H9 (cell line): ENCODE measurements around the gene MROH7. TPM values are rescaled to one million over a fixed set of nuclear protein-coding genes. Genes with fewer than 3 reads are reported as not detected.

ENCODE experiments used
- DNase-seq: peaks from one replicate; pipeline ENCODE4 v3.0.0-alpha.2; 2017
- H2AFZ ChIP-seq: one replicate; pipeline ENCODE4 v1.6.1; 2013; ENCODE audit warnings: mild to moderate bottlenecking, low read length, control low read depth, moderate library complexity
- H2AK5ac ChIP-seq: 2 replicates; pipeline ENCODE4 v1.6.1; 2013; ENCODE audit warnings: low read length, control low read depth, mixed read lengths; ENCODE audit not compliant: insufficient read length
- H2BK120ac ChIP-seq: one replicate; pipeline ENCODE4 v1.6.1; 2013; ENCODE audit warnings: low read depth, mild to moderate bottlenecking, low read length, control low read depth, inconsistent platforms; ENCODE audit not compliant: poor library complexity, severe bottlenecking
- H2BK12ac ChIP-seq: 2 replicates; pipeline ENCODE4 v1.6.1; 2013; ENCODE audit warnings: low read length, control low read depth, mixed read lengths, low read depth; ENCODE audit not compliant: insufficient read length
- H2BK15ac ChIP-seq: 2 replicates; pipeline ENCODE4 v1.6.1; 2013; ENCODE audit warnings: low read depth, low read length, control low read depth
- H2BK20ac ChIP-seq: one replicate; pipeline ENCODE4 v1.6.1; 2013; ENCODE audit warnings: low read depth, mild to moderate bottlenecking, low read length, control low read depth, inconsistent platforms; ENCODE audit not compliant: poor library complexity, severe bottlenecking
- H2BK5ac ChIP-seq: 2 replicates; pipeline ENCODE4 v1.6.1; 2013; ENCODE audit warnings: low read length, control low read depth, mixed read lengths; ENCODE audit not compliant: insufficient read length
- H3K14ac ChIP-seq: 2 replicates; pipeline ENCODE4 v1.6.1; 2013; ENCODE audit warnings: low read length, control low read depth; ENCODE audit not compliant: insufficient read depth
- H3K18ac ChIP-seq: 2 replicates; pipeline ENCODE4 v1.6.1; 2013; ENCODE audit warnings: low read depth, mild to moderate bottlenecking, mixed read lengths, low read length, control low read depth; ENCODE audit not compliant: insufficient read length
- H3K23ac ChIP-seq: 2 replicates; pipeline ENCODE4 v1.6.1; 2013; ENCODE audit warnings: low read length, control low read depth, mixed read lengths, low read depth; ENCODE audit not compliant: insufficient read length
- H3K23me2 ChIP-seq: 2 replicates; pipeline ENCODE4 v1.6.1; 2013; ENCODE audit warnings: low read depth, mild to moderate bottlenecking, mixed read lengths, low read length, control low read depth; ENCODE audit not compliant: insufficient read length, poor library complexity, severe bottlenecking
- H3K27ac ChIP-seq: 2 replicates; pipeline ENCODE4 v1.5.1; 2013; ENCODE audit warnings: low read length, control low read depth, mixed read lengths, low read depth; ENCODE audit not compliant: insufficient read length
- H3K27me3 ChIP-seq: 2 replicates; pipeline ENCODE4 v1.6.1; 2013; ENCODE audit warnings: low read length, control low read depth, inconsistent platforms; ENCODE audit not compliant: insufficient read depth
- H3K4ac ChIP-seq: 2 replicates; pipeline ENCODE4 v1.6.1; 2013; ENCODE audit warnings: low read depth, mild to moderate bottlenecking, control low read depth, inconsistent platforms, low read length, moderate library complexity
- H3K4me1 ChIP-seq: 2 replicates; pipeline ENCODE4 v1.6.1; 2013; ENCODE audit warnings: low read length, control low read depth, inconsistent platforms; ENCODE audit not compliant: insufficient read depth
- H3K4me2 ChIP-seq: 2 replicates; pipeline ENCODE4 v1.6.1; 2013; ENCODE audit warnings: low read length, control low read depth, mixed read lengths; ENCODE audit not compliant: insufficient read length, insufficient read depth
- H3K56ac ChIP-seq: 2 replicates; pipeline ENCODE4 v1.6.1; 2013; ENCODE audit warnings: low read depth, mild to moderate bottlenecking, mixed read lengths, low read length, control low read depth; ENCODE audit not compliant: insufficient read length
- H3K79me1 ChIP-seq: 2 replicates; pipeline ENCODE4 v1.6.1; 2013; ENCODE audit warnings: low read depth, mild to moderate bottlenecking, moderate library complexity, low read length, control low read depth, inconsistent platforms; ENCODE audit not compliant: insufficient read depth, poor library complexity, severe bottlenecking
- H3K79me2 ChIP-seq: 2 replicates; pipeline ENCODE4 v1.6.1; 2013; ENCODE audit warnings: low read length, control low read depth, inconsistent platforms; ENCODE audit not compliant: insufficient read depth
- H3K9ac ChIP-seq: 2 replicates; pipeline ENCODE4 v1.6.1; 2013; ENCODE audit warnings: low read length, control low read depth, mixed read lengths; ENCODE audit not compliant: insufficient read length; ENCODE audit errors: extremely low read depth
- H3K9me3 ChIP-seq: one replicate; pipeline ENCODE4 v1.6.1; 2013; ENCODE audit warnings: low read depth, low read length, inconsistent platforms; ENCODE audit not compliant: control insufficient read depth
- H3T11ph ChIP-seq: one replicate; pipeline ENCODE4 v1.6.1; 2013; ENCODE audit warnings: mild to moderate bottlenecking, low read length, control low read depth, inconsistent platforms
- H4K20me1 ChIP-seq: one replicate; pipeline ENCODE4 v1.6.1; 2013; ENCODE audit not compliant: control insufficient read depth, insufficient read length, insufficient read depth
- H4K5ac ChIP-seq: 2 replicates; pipeline ENCODE4 v1.6.1; 2013; ENCODE audit warnings: low read depth, mild to moderate bottlenecking, mixed read lengths, low read length, control low read depth; ENCODE audit not compliant: insufficient read length
- H4K8ac ChIP-seq: replicated peaks from 2 replicates; pipeline ENCODE4 v1.6.1; 2013; ENCODE audit warnings: low read length, control low read depth, mixed read lengths, low read depth; ENCODE audit not compliant: insufficient read length
- H4K91ac ChIP-seq: 2 replicates; pipeline ENCODE4 v1.6.1; 2013; ENCODE audit warnings: low read depth, mild to moderate bottlenecking, moderate library complexity, mixed read lengths, low read length, control low read depth; ENCODE audit not compliant: insufficient read length
- H3K27ac Mint-ChIP-seq, 3 experiments: 2 replicates in 2 of 3; 3 replicates in 1 of 3; pipeline ENCODE4 v1.8.0; 2020 to 2021; ENCODE audit warnings: mixed read lengths in 3 of 3, mild to moderate bottlenecking in 1 of 3, moderate library complexity in 1 of 3
- H3K27me3 Mint-ChIP-seq: 2 replicates; pipeline ENCODE4 v1.8.0; 2021; ENCODE audit warnings: low read depth, mild to moderate bottlenecking, moderate library complexity, mixed read lengths
- H3K36me3 Mint-ChIP-seq, 3 experiments: 2 replicates in 2 of 3; 3 replicates in 1 of 3; pipeline ENCODE4 v1.8.0; 2020 to 2021; ENCODE audit warnings: low read depth in 3 of 3, mixed read lengths in 3 of 3; ENCODE audit not compliant: insufficient read depth in 1 of 3
- H3K4me1 Mint-ChIP-seq, 2 experiments: 2 replicates each; pipeline ENCODE4 v1.8.0; 2020; ENCODE audit warnings: mixed read lengths in 2 of 2
- H3K4me3 Mint-ChIP-seq, 2 experiments: 2 replicates in 1 of 2; 3 replicates in 1 of 2; pipeline ENCODE4 v1.8.0; 2020 to 2021; ENCODE audit warnings: mild to moderate bottlenecking in 2 of 2, mixed read lengths in 2 of 2, moderate library complexity in 1 of 2
- H3K9me3 Mint-ChIP-seq, 2 experiments: 2 replicates in 1 of 2; 3 replicates in 1 of 2; pipeline ENCODE4 v1.8.0; 2020; ENCODE audit warnings: mild to moderate bottlenecking in 2 of 2, mixed read lengths in 2 of 2, moderate library complexity in 1 of 2
- CTCF ChIP-seq: fragments of 200-600 bp; sonication (generic); conservative IDR thresholded peaks from 3 replicates; pipeline ENCODE4 v1.8.0; 2021; ENCODE audit warnings: antibody characterized with exemption, mild to moderate bottlenecking
- WGBS: extraction: QIAGEN DNeasy Blood & Tissue Kit; methylation state at CpG from one replicate; pipeline ENCODE4 v1.1.7; 2013; ENCODE audit warnings: missing lambda C conversion rate, low lambda C conversion rate, mixed read lengths; ENCODE audit not compliant: insufficient read length; ENCODE audit errors: extremely low coverage; 5-methylcytosine and 5-hydroxymethylcytosine counted together
- total RNA-seq: library from RNA; stranded (reverse); gene quantifications from 2 replicates; pipeline ENCODE4 v1.2.1, GENCODE V29; 2021

The MROH7 gene
- total RNA-seq, 1 experiment from 2014 or later, result 0.09 TPM

- no peak overlapping the region for H3K18ac ChIP-seq
- no peaks in the 10 kb centered on the region for H3K79me1 ChIP-seq
- Mint-ChIP-seq H3K9me3 (peaks cover 0 to 3% of the 10 kb centered on the region in 2 experiments; a peak in 2 of 5 replicates), H3K27me3 (peaks cover 2% of the 10 kb centered on the region; the same call in 1 of the 2 replicates), H3K36me3 (peaks cover 9 to 27% (median 16%) of the 10 kb centered on the region in 3 experiments; a peak in 6 of 7 replicates), H3K4me1 (0 out of 4 replicates have a peak, but pooled peaks cover 0 to 3% of the 10 kb centered on the region in 2 experiments), H3K27ac (no peak overlapping the region), H3K4me3 (no peak overlapping the region)
- H3K56ac ChIP-seq, result no peak overlapping the region
- H3K23ac ChIP-seq, result no peak overlapping the region
- H2AK5ac ChIP-seq, result no peak overlapping the region
- no peak overlapping the region for H2BK20ac ChIP-seq
- H3K27me3 ChIP-seq, result no peaks in the 10 kb centered on the region
- no peak overlapping the region; the same call in 1 of the 2 replicates for H3K14ac ChIP-seq
- no peak overlapping the region for H2BK12ac ChIP-seq
- H2BK5ac ChIP-seq, result no peak overlapping the region
- no peak overlapping the region for H3K4me2 ChIP-seq
- no peaks in the 10 kb centered on the region for H3K79me2 ChIP-seq
- H2AFZ ChIP-seq, result no peak overlapping the region
- H3K23me2 ChIP-seq, result no peaks in the 10 kb centered on the region
- no peak for TF ChIP-seq CTCF
- no peak overlapping the region for H3K4ac ChIP-seq
- H4K5ac ChIP-seq, result no peak overlapping the region
- no peak overlapping the region for H3T11ph ChIP-seq
- H4K8ac ChIP-seq, result no peak overlapping the region
- H2BK15ac ChIP-seq, result no peak overlapping the region
- no peak overlapping the region for H3K27ac ChIP-seq
- H4K91ac ChIP-seq, result no peak overlapping the region
- no peak overlapping the region for H3K9ac ChIP-seq
- DNase-seq, result no peak
- no CpG with 5 or more reads among the region's 6 CpGs for WGBS
- H3K9me3 ChIP-seq, result no peaks in the 10 kb centered on the region
- no peaks in the 10 kb centered on the region for H3K4me1 ChIP-seq
- no peaks in the 10 kb centered on the region for H4K20me1 ChIP-seq
- H2BK120ac ChIP-seq, result no peak overlapping the region
Measured at GRCh38 chr1:54745274-54745673, 103.7 kb downstream of the MROH7 start.
